NCI-H1417 treated with DMSO at 0.1 percent for 48 hours (cell line): ENCODE data around the gene PNMA6A.
"Not testable (repeated sequence)": the region's sequence is repeated elsewhere in the genome, so short reads cannot be mapped to it uniquely, and the experiment has no call there.

Experiments used
- DNase-seq: peaks from one replicate; lab custom pipeline; 2025; lab: John Stamatoyannopoulos, UW

Gene PNMA6A

GRCh38 chrX:153075366-153075765 lies 3.1 kb downstream of the PNMA6A start:
- DNase-seq, result no peak

- DNase-seq, result not testable (repeated sequence)
These were observed 5.3 kb downstream of the PNMA6A start for GRCh38 chrX:153077437-153078135.

DNA sequence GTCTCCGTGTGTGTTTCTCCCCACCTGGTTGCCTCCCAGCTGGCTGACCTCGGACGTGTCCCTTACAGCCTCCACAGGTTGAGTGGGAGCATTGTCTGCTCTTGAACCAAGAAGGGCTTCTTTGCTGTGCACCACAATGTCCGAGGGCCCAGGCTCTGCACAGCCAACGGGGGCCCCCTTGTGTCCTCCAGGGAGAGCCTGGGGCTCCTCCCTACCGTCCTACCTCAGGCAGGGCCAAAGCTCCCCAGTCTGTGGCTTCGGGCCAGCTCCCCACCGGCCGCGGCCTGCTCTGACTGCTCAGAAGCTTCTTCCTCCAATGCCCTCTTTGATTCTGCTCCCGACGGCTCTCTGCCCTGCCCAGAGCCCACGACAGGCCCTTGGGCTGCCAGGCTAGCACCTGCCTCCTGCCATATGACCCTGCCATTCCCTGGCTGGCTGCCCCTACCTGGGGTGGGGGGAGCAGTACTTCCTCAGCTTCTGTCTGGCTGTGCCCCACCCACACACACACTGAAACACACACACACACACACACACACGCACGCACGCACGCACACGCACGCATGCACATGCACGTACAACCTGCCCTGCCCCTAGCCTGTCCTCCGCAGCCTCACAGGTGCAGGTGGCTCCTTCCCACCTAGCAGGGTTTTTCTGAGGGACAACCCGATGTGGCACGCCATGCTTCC lies 11.1 kb downstream of the PNMA6A start:
- DNase-seq, result not testable (repeated sequence)

GRCh38 chrX:153102418-153102817 lies 30.2 kb downstream of the PNMA6A start:
- DNase-seq, result no peak

GRCh38 chrX:153104959-153105358 lies 32.7 kb downstream of the PNMA6A start:
- not testable (repeated sequence) for DNase-seq

GRCh38 chrX:153106092-153106801 lies 34.0 kb downstream of the PNMA6A start:
- not testable (repeated sequence) for DNase-seq

DNA sequence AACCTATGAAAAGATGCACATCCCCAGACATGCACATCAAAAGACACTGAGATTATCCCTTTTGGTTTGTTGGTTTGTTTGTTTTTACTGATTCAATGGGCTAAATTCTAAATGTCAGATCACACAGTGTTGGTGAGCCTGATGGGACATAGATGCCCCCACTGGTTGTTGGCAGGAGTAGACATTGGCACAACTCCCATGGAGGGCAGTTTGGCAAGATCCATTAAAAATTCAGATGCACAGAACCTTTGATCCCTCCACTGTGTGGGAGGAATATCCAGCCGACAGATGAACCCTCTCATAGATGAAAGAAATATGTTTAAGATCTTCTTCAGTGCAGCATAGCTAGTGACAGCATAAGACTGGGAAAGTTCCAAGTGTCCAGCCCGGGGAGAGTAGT lies 38.5 kb downstream of the PNMA6A start:
- not testable (repeated sequence) for DNase-seq

DNA sequence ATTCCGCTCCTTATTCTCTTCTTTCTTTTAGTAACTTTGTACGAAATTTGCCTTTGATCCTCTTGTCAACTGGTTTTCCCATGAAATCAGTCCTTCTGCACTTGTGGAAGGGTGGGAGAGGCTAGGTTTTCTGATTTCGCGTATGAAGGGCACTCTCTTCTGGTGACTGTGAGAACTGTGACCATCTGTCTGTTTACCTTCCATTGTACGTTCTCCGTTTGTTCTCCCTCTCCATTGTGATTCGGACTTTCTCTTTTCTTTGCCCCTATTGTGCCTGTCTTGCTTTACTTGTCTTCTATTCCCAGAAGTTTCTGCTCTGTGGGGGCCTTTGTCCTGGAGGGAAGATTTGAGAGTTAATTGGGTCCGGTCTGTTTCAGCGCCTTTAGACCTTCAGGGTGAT lies 41.6 kb downstream of the PNMA6A start:
- DNase-seq, result not testable (repeated sequence)

- not testable (repeated sequence) for DNase-seq
These were observed 45.5 kb downstream of the PNMA6A start for GRCh38 chrX:153117754-153118153.

DNA sequence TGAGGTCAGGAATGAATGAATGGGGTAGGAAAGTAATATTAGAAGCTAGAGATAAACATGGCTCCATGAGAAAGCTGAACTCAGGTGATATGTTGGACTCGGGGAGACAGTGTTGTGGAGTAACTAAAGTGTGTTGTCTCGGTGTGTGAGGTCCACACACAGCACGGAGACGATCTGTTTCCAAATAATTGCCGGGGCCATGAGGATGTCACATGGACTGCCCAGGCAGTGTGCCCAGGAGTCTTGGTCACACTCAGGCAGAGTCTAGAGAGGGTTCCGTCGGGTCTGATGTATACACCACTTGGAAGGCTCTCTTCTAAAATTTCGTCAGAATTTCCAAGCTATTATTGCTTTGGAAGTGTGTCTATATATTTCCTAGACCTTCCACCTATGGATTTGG lies 48.0 kb downstream of the PNMA6A start:
- DNase-seq, result not testable (repeated sequence)

GRCh38 chrX:153123468-153123867 lies 51.2 kb downstream of the PNMA6A start:
- DNase-seq, result not testable (repeated sequence)
